ENCODE data around the gene TPRKB.
"Not testable (repeated sequence)": the region's sequence is repeated elsewhere in the genome, so short reads cannot be mapped to it uniquely, and the experiment has no call there.

The TPRKB gene

GRCh38 chr2:73736855-73737779 lies at the start of gene TPRKB:
TPRKB (minus strand) TSS chr2:73737345; CDS start chr2:73734569, 2,776 bp downstream.
- FAIRE-seq = peak; percentile 92

- FAIRE-seq = not testable (repeated sequence)
Observed at GRCh38 chr2:73783883-73784282, 46.7 kb upstream of the TPRKB start, which contains the start of gene C2orf78. C2orf78 (plus strand) TSS chr2:73784183; CDS start chr2:73784310, 127 bp downstream.

- FAIRE-seq = not testable (repeated sequence)
Observed at GRCh38 chr2:73783402-73783801, 46.3 kb upstream of the TPRKB start.

- FAIRE-seq = no peak
Observed at GRCh38 chr2:73780237-73780582, 43.1 kb upstream of the TPRKB start.

GRCh38 chr2:73779467-73780236 lies 42.5 kb upstream of the TPRKB start, which contains the start of gene DUSP11:
DUSP11 (minus strand) TSS chr2:73780103; CDS start chr2:73779974, 129 bp downstream.
- FAIRE-seq = peak; percentile 79

- FAIRE-seq = not testable (repeated sequence)
Observed at GRCh38 chr2:73778867-73779466, 41.8 kb upstream of the TPRKB start.

- no peak for FAIRE-seq
Observed at GRCh38 chr2:73776869-73777519, 39.8 kb upstream of the TPRKB start.

GRCh38 chr2:73776381-73776780 lies 39.2 kb upstream of the TPRKB start:
- FAIRE-seq = no peak

GRCh38 chr2:73772819-73773218 lies 35.7 kb upstream of the TPRKB start:
- FAIRE-seq = no peak

GRCh38 chr2:73770725-73771124 lies 33.6 kb upstream of the TPRKB start:
- FAIRE-seq = no peak

GRCh38 chr2:73766994-73767393 lies 29.8 kb upstream of the TPRKB start:
- no peak for FAIRE-seq

GRCh38 chr2:73766349-73766748 lies 29.2 kb upstream of the TPRKB start:
- FAIRE-seq = no peak

- no peak for FAIRE-seq
Observed at GRCh38 chr2:73764945-73765344, 27.8 kb upstream of the TPRKB start.

GRCh38 chr2:73762571-73762970 lies 25.4 kb upstream of the TPRKB start:
- peak; percentile 61 for FAIRE-seq

GRCh38 chr2:73759904-73760303 lies 22.8 kb upstream of the TPRKB start:
- no peak for FAIRE-seq

GRCh38 chr2:73759285-73759764 lies 22.2 kb upstream of the TPRKB start:
- FAIRE-seq = no peak

- FAIRE-seq = not testable (repeated sequence)
Observed at GRCh38 chr2:73754332-73754731, 17.2 kb upstream of the TPRKB start.

GRCh38 chr2:73749314-73749713 lies 12.2 kb upstream of the TPRKB start:
- FAIRE-seq = no peak

GRCh38 chr2:73746877-73747208 lies 9.7 kb upstream of the TPRKB start:
- FAIRE-seq = no peak

- no peak for FAIRE-seq
Observed at GRCh38 chr2:73746015-73746876, 9.1 kb upstream of the TPRKB start.

- no peak for FAIRE-seq
Observed at GRCh38 chr2:73740767-73741166, 3.6 kb upstream of the TPRKB start.

GRCh38 chr2:73739101-73739500 lies 2.0 kb upstream of the TPRKB start:
- FAIRE-seq = no peak
